ENCODE results near the gene DIAPH1.

Gene DIAPH1

GRCh38 chr5:141508440-141508797, 110.4 kb downstream of the DIAPH1 start:
- peak overlapping the region; percentile 44 for H3K4me3 ChIP-seq (replicated peaks; ENCODE audit: low read depth, low read length)
- TF ChIP-seq CTCF (IDR thresholded peaks at IDR 0.05; ENCODE audit: low read length, missing control alignments), result no peak
- peak; percentile 49 for DNase-seq (ENCODE audit: low read depth)

GRCh38 chr5:141507387-141508091, 111.3 kb downstream of the DIAPH1 start:
- TF ChIP-seq CTCF (IDR thresholded peaks at IDR 0.05; ENCODE audit: low read length, missing control alignments), result no peak
- H3K4me3 ChIP-seq (replicated peaks; ENCODE audit: low read depth, low read length), result peak overlapping the region; percentile 44
- peak; percentile 79 for DNase-seq (ENCODE audit: low read depth)

- no peak for DNase-seq (ENCODE audit: low read depth)
- no peak overlapping the region for H3K4me3 ChIP-seq (replicated peaks; ENCODE audit: low read depth, low read length)
- no peak for TF ChIP-seq CTCF (IDR thresholded peaks at IDR 0.05; ENCODE audit: low read length, missing control alignments)
These were observed 112.2 kb downstream of the DIAPH1 start for GRCh38 chr5:141506381-141507155.

- no peak overlapping the region for H3K4me3 ChIP-seq (replicated peaks; ENCODE audit: low read depth, low read length)
- no peak for DNase-seq (ENCODE audit: low read depth)
- TF ChIP-seq CTCF (IDR thresholded peaks at IDR 0.05; ENCODE audit: low read length, missing control alignments), result no peak
These were observed 114.6 kb downstream of the DIAPH1 start for GRCh38 chr5:141504216-141504615.

- no peak for TF ChIP-seq CTCF (IDR thresholded peaks at IDR 0.05; ENCODE audit: low read length, missing control alignments)
- H3K4me3 ChIP-seq (replicated peaks; ENCODE audit: low read depth, low read length), result no peak overlapping the region
- no peak for DNase-seq (ENCODE audit: low read depth)
These were observed 115.1 kb downstream of the DIAPH1 start for GRCh38 chr5:141503681-141504080.

GRCh38 chr5:141501761-141502160, 117.0 kb downstream of the DIAPH1 start:
- no peak for TF ChIP-seq CTCF (IDR thresholded peaks at IDR 0.05; ENCODE audit: low read length, missing control alignments)
- H3K4me3 ChIP-seq (replicated peaks; ENCODE audit: low read depth, low read length), result no peak overlapping the region
- DNase-seq (ENCODE audit: low read depth), result no peak

Measured in fibroblast of pulmonary artery (primary cell).